Lower leg skin (tissue), 3 donors: ENCODE data around the gene GNB2.

Source experiments
- CTCF ChIP-seq, 3 donors: fragments of 450-650 bp; IDR thresholded peaks; one replicate each; pipeline ENCODE4 v1.5.1; 2016; ENCODE audit warnings: antibody characterized with exemption in 3 of 3, mild to moderate bottlenecking in 3 of 3, moderate library complexity in 2 of 3
- POLR2A ChIP-seq, 2 donors: fragments of 450-650 bp; IDR thresholded peaks; one replicate each; pipeline ENCODE4 v1.6.1; 2016 to 2017; ENCODE audit warnings: antibody characterized with exemption in 2 of 2, mild to moderate bottlenecking in 1 of 2, moderate library complexity in 1 of 2

GRCh38 chr7:100720671-100721504, 47.3 kb downstream of the GNB2 start:
- no peak for TF ChIP-seq CTCF (IDR thresholded peaks at IDR 0.05)
- no peak for TF ChIP-seq POLR2A (IDR thresholded peaks at IDR 0.05)
